HG03520 (cell line): ENCODE results near the gene PALM3.

Source experiments
- ATAC-seq: cut with Tn5 transposase; IDR thresholded peaks from one replicate; pipeline ENCODE4 v1.9.1; 2021; ENCODE audit warnings: mild to moderate bottlenecking, moderate library complexity; ENCODE audit not compliant: unreplicated experiment

The PALM3 gene

GRCh38 chr19:14089662-14090508 is 28.0 kb upstream of the PALM3 start:
- ATAC-seq, result no peak

- ATAC-seq, result no peak
These were observed 27.5 kb upstream of the PALM3 start for GRCh38 chr19:14089412-14089661.

DNA sequence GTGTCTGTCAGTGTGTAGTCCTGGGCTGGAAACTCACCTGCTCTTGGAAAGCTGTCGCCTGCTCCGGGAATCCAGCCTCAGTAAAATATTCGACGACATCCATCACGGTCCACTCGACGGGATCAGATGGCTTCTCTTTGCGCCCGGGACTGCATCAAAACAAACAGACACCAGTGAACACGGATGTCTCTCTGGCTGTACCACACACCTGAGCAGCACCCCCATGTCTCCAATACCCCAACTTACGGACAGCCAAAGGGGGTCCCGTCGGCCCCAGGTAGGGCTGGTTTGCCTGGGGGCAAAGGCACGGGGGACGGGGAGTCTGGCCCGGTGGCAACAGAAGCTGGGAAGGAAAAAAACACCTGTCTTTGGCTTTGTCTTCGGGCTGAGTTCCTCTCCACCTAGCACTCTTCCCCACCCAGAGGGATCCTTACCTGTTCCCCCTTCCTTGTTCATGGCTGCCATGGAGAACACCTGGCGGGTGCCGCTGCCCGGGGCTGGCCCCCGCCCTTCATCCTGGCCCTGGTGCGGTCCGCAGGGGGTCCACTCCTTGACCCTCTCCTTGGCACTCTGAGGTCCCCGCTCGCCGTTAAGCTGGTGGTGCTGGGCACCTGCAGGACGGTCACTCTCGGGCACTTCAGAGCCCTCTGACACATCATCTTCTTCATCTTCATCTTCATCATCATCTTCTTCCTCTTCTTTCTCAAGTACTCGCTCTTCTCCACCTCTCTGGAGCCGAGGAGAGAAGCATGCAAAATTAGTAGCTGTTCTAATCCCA is 26.9 kb upstream of the PALM3 start:
- no peak for ATAC-seq

GRCh38 chr19:14086098-14086497 is 24.2 kb upstream of the PALM3 start:
- no peak for ATAC-seq

DNA sequence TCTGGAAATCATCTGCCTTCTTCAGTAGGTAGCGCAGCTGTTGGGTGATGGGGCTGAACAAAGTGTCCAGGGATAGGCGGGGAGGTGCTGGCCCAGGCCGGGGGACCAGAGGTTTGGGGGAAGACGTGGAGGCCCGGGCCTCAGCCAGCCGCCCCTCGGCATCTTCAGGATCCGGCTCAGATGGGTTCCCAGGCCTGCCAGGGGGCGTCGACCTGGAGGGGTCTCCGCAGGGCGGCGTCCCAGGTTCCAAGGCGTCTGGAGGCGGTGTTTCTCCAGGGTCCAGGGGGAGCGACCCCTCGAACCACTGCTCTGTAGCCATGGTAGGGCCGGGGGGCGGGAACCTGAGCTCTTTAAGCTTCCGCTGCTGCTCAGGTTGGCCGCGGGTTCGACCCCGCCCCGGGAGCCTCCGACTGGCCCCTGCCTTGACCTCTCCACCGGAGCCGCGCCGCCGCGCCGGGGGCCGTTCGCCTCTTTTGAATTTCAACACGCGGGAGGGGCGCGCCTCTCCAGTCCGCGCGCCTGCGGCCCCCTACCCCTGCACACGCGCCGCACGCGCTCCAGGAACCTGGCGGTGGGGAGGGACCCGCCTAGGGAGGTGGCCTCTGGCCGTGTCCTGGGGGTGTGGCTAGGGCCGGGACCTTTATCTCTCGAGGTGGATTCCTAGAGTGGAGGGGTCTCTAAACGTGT is 23.6 kb upstream of the PALM3 start, which contains the start of gene C19orf67:
C19orf67 (minus strand) TSS at position 475 of the 687 bp plus-strand sequence; CDS start at position 319, 156 bp downstream.
- no peak for ATAC-seq

- ATAC-seq, result no peak
These were observed 20.7 kb upstream of the PALM3 start for GRCh38 chr19:14082675-14082960.

DNA sequence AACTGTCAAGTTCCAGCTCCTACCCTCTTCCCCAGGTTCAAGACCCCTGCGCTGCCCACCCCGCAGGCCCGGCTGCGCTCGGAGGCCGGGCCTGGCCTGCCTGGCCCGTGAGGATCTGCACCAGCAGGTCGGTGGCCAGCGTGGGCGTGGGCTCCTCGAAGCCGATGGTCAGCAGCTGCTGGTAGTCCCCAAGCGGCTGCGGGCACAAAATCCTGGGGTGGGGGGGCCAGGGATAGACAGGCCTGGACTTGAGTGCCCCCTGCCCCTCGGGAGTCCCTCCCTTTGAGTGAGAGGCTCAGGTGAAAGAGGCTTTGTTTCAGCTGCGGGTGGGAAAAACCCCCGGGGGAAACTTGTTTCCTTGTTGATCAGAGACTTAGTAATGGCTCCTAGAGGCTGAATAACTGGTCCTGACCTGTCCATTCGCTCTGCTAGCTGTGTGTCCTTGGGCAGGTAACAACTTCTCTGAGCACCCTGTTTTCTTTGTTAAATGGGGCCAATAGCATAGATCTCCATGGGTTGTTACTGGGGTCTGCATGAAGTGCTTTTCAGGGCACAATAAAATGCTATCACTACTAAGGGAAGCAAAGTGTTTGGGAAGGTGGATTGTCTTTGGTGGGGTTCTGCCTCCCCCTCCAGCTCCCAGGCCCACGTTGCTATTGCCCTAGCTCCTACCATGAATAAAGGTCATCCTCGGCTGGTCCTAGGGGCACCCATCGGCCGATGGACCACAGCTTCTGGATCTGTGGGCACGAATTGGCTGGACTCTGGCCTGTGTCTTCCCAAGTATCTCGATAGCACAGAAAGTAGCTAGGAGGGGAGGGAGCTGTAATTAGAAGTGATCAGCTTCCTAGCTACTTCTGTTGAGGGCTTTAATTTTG is 20.2 kb upstream of the PALM3 start:
- ATAC-seq, result no peak

DNA sequence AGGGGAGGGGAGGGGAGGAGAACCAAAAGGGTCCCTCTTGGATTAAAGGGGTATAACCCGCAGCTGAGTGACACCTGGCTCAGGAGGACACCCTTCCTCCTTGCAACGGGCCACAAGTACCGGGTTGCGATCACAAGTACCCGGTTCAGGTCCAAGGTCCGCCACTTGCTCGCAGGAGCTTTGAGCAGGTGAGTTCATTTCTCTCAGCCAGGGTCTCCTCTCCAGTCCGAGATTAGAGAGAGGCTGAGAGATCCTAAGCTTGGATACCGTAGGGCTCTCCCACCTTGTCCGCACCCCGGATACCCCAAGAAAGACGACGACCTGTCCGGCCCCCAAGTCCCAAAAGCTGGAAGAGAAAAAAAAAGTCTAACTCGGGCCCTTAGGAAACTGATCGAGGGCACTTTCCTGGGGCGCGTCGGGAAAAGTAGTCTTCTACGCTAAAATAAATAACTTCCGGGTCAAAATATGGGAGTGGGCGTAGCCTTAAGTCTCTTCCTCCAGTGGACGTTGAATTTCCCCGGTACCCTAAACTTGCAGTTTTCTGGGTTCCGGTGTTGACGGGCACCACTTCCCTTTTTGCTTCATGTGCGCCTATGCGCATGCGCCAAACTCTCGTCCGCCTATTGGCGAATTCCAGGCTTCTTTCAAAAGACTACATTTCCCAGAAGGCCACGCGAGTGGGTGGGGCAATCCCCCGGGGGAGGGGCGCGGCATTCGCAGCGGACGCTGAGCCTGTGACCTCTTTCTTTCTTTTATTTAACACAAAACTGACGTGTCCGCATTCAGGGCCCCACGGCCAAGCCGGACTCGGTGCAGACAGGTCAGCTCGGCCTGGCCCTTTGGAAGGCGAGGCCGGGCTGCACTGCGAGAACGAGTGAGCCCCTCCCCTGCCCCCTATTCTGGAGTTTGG is 19.3 kb upstream of the PALM3 start:
- peak; percentile 83 for ATAC-seq

DNA sequence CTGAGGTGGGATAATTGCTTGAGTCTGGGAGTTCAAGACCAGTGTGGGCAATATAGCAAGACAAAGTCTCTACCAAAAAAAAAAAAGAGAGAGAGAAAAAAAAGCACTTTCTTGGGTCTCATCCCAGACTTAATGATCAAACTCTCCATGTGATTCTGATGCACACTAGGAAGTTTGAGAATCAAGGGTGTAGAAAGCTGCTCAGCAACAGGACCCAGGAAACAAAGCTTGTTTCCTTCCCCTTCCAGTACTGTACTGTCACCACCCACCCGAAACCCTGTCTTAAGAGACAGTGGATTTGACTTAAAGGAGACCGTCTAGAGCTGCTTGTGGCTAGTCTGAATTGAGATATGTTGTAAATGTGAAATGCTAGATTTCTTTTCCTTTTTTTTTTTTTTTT is 16.5 kb upstream of the PALM3 start:
- no peak for ATAC-seq

- no peak for ATAC-seq
These were observed 12.3 kb upstream of the PALM3 start for GRCh38 chr19:14073925-14074838.

GRCh38 chr19:14073261-14073924 is 11.5 kb upstream of the PALM3 start:
- ATAC-seq, result peak; percentile 58

- peak; percentile 5 for ATAC-seq
These were observed 10.8 kb upstream of the PALM3 start, which contains the start of gene MISP3 for GRCh38 chr19:14072535-14073260. MISP3 (plus strand) TSS chr19:14072786; CDS start chr19:14073310, 524 bp downstream.

GRCh38 chr19:14070268-14071050 is 8.6 kb upstream of the PALM3 start:
- no peak for ATAC-seq

DNA sequence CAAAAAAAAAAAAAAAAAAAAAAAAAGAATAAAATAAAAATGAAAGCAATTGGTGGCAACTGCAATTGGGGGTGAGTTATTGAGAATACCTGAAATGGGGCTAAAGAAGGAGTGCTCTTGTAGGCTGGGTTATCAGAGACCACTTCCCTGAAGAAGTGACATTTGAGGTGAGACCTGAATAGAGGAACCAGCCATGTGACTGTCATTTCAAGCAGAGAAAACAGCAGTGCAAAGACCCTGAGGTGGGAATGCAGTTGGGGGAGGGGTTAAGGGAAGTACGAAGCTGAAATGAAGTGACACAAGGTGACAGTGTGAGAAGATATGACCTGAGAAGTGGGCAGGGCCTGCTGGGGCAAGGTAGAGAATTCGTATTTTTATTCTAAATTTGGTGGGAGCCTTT is 4.3 kb upstream of the PALM3 start:
- no peak for ATAC-seq

- ATAC-seq, result no peak
These were observed 1.2 kb upstream of the PALM3 start for GRCh38 chr19:14063105-14063504.

DNA sequence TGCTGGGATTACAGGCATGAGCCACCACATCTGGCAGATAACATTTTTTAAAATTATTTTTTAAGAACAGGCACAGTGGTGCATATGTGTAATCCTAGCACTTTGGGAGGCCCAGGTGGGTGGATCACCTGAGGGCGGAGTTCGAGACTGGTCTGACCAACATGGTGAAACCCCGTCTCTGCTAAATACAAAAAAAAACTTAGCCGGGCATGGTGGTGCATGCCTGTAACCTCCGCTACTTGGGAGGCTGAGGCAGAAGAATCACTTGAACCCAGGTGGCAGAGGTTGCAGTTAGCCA is 631 bp upstream of the PALM3 start:
- no peak for ATAC-seq
